ENCODE results near the gene LRRC4.

DNA sequence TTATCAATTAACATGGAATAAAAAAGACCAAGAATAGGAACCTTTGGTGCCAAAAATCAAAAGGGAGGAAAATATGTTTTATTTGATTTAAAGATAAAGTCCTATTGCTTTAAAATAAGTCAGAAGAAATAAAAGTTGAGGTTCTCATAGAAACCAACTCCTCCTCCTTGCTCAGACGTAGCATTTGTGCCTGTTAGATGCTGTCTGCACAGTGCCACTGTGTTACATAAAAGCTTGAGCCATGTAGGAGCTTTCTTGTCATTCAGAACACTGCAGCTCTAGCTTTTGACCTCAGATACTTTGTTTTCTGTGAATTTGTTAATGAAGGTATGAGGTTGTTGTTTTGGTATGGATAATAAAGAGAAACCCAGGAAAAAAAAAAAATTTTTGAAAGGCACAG, 50.3 kb downstream of the LRRC4 start:
- no peak for TF ChIP-seq EZH2phosphoT487 (IDR thresholded peaks at IDR 0.05; ENCODE audit: borderline replicate concordance, low read length)
- TF ChIP-seq, protein P1, sequence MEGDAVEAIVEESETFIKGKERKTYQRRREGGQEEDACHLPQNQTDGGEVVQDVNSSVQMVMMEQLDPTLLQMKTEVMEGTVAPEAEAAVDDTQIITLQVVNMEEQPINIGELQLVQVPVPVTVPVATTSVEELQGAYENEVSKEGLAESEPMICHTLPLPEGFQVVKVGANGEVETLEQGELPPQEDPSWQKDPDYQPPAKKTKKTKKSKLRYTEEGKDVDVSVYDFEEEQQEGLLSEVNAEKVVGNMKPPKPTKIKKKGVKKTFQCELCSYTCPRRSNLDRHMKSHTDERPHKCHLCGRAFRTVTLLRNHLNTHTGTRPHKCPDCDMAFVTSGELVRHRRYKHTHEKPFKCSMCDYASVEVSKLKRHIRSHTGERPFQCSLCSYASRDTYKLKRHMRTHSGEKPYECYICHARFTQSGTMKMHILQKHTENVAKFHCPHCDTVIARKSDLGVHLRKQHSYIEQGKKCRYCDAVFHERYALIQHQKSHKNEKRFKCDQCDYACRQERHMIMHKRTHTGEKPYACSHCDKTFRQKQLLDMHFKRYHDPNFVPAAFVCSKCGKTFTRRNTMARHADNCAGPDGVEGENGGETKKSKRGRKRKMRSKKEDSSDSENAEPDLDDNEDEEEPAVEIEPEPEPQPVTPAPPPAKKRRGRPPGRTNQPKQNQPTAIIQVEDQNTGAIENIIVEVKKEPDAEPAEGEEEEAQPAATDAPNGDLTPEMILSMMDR (conservative IDR thresholded peaks at IDR 0.05; ENCODE audit: low read depth, low read length), result no peak
- TF ChIP-seq EZH2 (IDR thresholded peaks at IDR 0.05; ENCODE audit: low read length, unreplicated experiment), result no peak
